AG04449 (cell line): ENCODE measurements around the gene CYSRT1.

Source experiments
- CTCF ChIA-PET: fragments of 350-600 bp; formaldehyde crosslinking; extraction: SDS; loops from one replicate; lab custom pipeline; 2021; ENCODE audit warnings: antibody characterized with exemption; lab: Yijun Ruan, JAX
- POLR2A ChIA-PET: fragments of 400-600, 350-600 bp; formaldehyde crosslinking; extraction: SDS; loops from one replicate; lab custom pipeline; 2020; ENCODE audit warnings: antibody characterized with exemption, inconsistent platforms; lab: Yijun Ruan, JAX
- DNase-seq: peaks from one replicate; pipeline ENCODE4 v3.0.0-alpha.2; 2010; ENCODE audit warnings: low read depth, low spot score
- H3K4me3 ChIP-seq: 2 replicates; pipeline ENCODE4 v1.5.1; 2011; ENCODE audit warnings: low read depth, mild to moderate bottlenecking, control low read depth, low read length
- CTCF ChIP-seq: IDR thresholded peaks from one replicate; pipeline ENCODE4 v1.5.1; 2011; ENCODE audit warnings: mild to moderate bottlenecking, moderate library complexity, low read length, control low read depth, inconsistent platforms; ENCODE audit not compliant: insufficient read depth; ENCODE audit errors: missing control alignments

Gene CYSRT1

GRCh38 chr9:137221095-137221505, 3.9 kb upstream of the CYSRT1 start:
- POLR2A ChIA-PET = interaction anchor here (1.4 to 3.1 kb wide), 2 partner anchors 19 to 20 kb away, joined by 4 to 19 read pairs; partner anchors contain the start of genes TPRN and TUBB4B

GRCh38 chr9:137221506-137222111, 3.4 kb upstream of the CYSRT1 start:
- ChIA-PET POLR2A (interaction anchor here (3.1 kb wide), 1 partner anchor 19 kb away, joined by 19 read pairs; the partner anchor contains the start of gene TUBB4B), CTCF (interaction anchor here (1.0 to 3.8 kb wide), 5 partner anchors 15 to 175 kb away, joined by 3 to 14 read pairs (median 3); partner anchors contain the start of gene NPDC1)
- H3K4me3 ChIP-seq = peak overlapping the region; percentile 40
- DNase-seq = no peak
- no peak for TF ChIP-seq CTCF

More at GRCh38 chr9:137221095-137221505, 3.9 kb upstream of the CYSRT1 start:
- no peak for DNase-seq
- CTCF ChIA-PET = interaction anchor here (0.7 to 3.8 kb wide), 4 partner anchors 15 to 192 kb away, joined by 3 to 14 read pairs (median 3); partner anchors contain the start of gene NPDC1
- no peak overlapping the region for H3K4me3 ChIP-seq
- TF ChIP-seq CTCF = no peak

- CTCF ChIA-PET = interaction anchor here (0.7 to 6.6 kb wide), 10 partner anchors 15 to 175 kb away, joined by 3 to 139 read pairs (median 4); partner anchors contain the start of genes ANAPC2, NPDC1, SAPCD2 and SSNA1
Measured at GRCh38 chr9:137222190-137223077, 2.5 kb upstream of the CYSRT1 start, which contains the start of gene RNF208. TSS of gene RNF208 (minus strand) at chr9:137222240. CDS start at chr9:137221212, 1,028 bp downstream.

GRCh38 chr9:137223078-137223970, 1.6 kb upstream of the CYSRT1 start:
- CTCF ChIA-PET = interaction anchor here (1.0 to 6.6 kb wide), 9 partner anchors 13 to 176 kb away, joined by 3 to 139 read pairs (median 4); partner anchors contain the start of genes ANAPC2, NPDC1, SAPCD2 and SSNA1
- DNase-seq = peak; percentile 80
- H3K4me3 ChIP-seq = peak overlapping the region; percentile 87
- TF ChIP-seq CTCF = no peak
- POLR2A ChIA-PET = interaction anchor here (0.6 to 3.1 kb wide), 13 partner anchors 8 to 108 kb away, joined by 3 to 19 read pairs (median 3); partner anchors contain the start of genes DPP7, NDOR1, TMEM203 and TUBB4B

More at GRCh38 chr9:137222190-137223077, 2.5 kb upstream of the CYSRT1 start, which contains the start of gene RNF208:
- no peak for DNase-seq
- TF ChIP-seq CTCF = peak; percentile 4
- peak within 1 kb of the TSS; percentile 55 for H3K4me3 ChIP-seq
- POLR2A ChIA-PET = interaction anchor here (0.6 to 3.1 kb wide), 10 partner anchors 9 to 107 kb away, joined by 3 to 19 read pairs (median 5); partner anchors contain the start of genes DPP7, NDOR1, TMEM203 and TUBB4B

- no peak for TF ChIP-seq CTCF
- no peak for DNase-seq
- ChIA-PET CTCF (interaction anchor here (0.7 to 6.6 kb wide), 15 partner anchors 10 to 197 kb away, joined by 3 to 139 read pairs (median 5); partner anchors contain the start of genes EXD3, NPDC1, SAPCD2 and TUBB4B), POLR2A (interaction anchor here (2.5 kb wide), 1 partner anchor 15 kb away, joined by 14 read pairs; the partner anchor contains the start of gene TUBB4B)
- H3K4me3 ChIP-seq = no peak overlapping the region
Measured at GRCh38 chr9:137225699-137226331, 841 bp downstream of the CYSRT1 start.
